Tibial nerve (tissue), 4 donors: ENCODE data around the gene CUZD1.

Experiments used
- CTCF ChIP-seq, 5 experiments: fragments of 200-600 bp in 3 of 5; fragments of 450-650 bp in 2 of 5; sonication (generic) in 3 of 5; IDR thresholded peaks; one replicate each; pipeline ENCODE4 v1.5.1; 2016 to 2019; ENCODE audit warnings: antibody characterized with exemption in 5 of 5, mild to moderate bottlenecking in 3 of 5, moderate library complexity in 2 of 5
- EP300 ChIP-seq, 2 donors: sonication (generic); formaldehyde crosslinking; IDR thresholded peaks; one replicate each; pipeline ENCODE4 v1.6.1; 2017; ENCODE audit warnings: antibody characterized with exemption in 2 of 2, mild to moderate bottlenecking in 1 of 2
- POLR2A ChIP-seq, 2 donors: fragments of 450-650 bp; IDR thresholded peaks; one replicate each; pipeline ENCODE4 v1.6.1; 2017; ENCODE audit warnings: antibody characterized with exemption in 2 of 2, mild to moderate bottlenecking in 2 of 2, moderate library complexity in 2 of 2

GRCh38 chr10:122844146-122844545, 1.5 kb downstream of the CUZD1 start:
- TF ChIP-seq CTCF (IDR thresholded peaks at IDR 0.05): no peak
- TF ChIP-seq POLR2A (IDR thresholded peaks at IDR 0.05): no peak
- TF ChIP-seq EP300 (IDR thresholded peaks at IDR 0.05): no peak
